K562 (cell line): ENCODE measurements around the gene ZNF615. TPM values are rescaled to one million over a fixed set of nuclear protein-coding genes. Genes with fewer than 3 reads are reported as not detected.

Source experiments
- BRD9 ChIP-seq: fragments of 450-650 bp; IDR thresholded peaks from 2 replicates; pipeline ENCODE4 v1.6.1; 2018; ENCODE audit warnings: low read depth; ENCODE audit not compliant: partially characterized antibody
- CREB5 ChIP-seq: fragments of 250-450 bp; sonication (Bioruptor Pico); IDR thresholded peaks from 2 replicates; pipeline ENCODE4 v1.5.0; 2020; ENCODE audit warnings: mild to moderate bottlenecking
- CTBP1 ChIP-seq: fragments of 450-650 bp; IDR thresholded peaks from 2 replicates; pipeline ENCODE4 v1.6.1; 2016; ENCODE audit warnings: borderline replicate concordance
- MCM7 ChIP-seq, 2 experiments: fragments of 450-650 bp; IDR thresholded peaks; 2 replicates each; pipeline ENCODE4 v1.6.1; 2016 to 2018
- MGA ChIP-seq: fragments of 450-650 bp; IDR thresholded peaks from 2 replicates; pipeline ENCODE4 v1.6.1; 2016; ENCODE audit warnings: mild to moderate bottlenecking, moderate library complexity
- MXD1 ChIP-seq: fragments of 250-450 bp; sonication (Bioruptor Pico); IDR thresholded peaks from 2 replicates; pipeline ENCODE4 v1.8.0; 2021; ENCODE audit warnings: borderline replicate concordance, mild to moderate bottlenecking, moderate library complexity; ENCODE audit not compliant: poor library complexity, severe bottlenecking
- NELFE ChIP-seq: IDR thresholded peaks from 2 replicates; pipeline ENCODE4 v1.6.1; 2011; ENCODE audit warnings: mild to moderate bottlenecking; ENCODE audit not compliant: insufficient read depth, insufficient read length
- NKRF ChIP-seq: fragments of 450-650 bp; IDR thresholded peaks from 2 replicates; pipeline ENCODE4 v1.6.1; 2016; ENCODE audit warnings: borderline replicate concordance
- SMARCC2 ChIP-seq: fragments of 450-650 bp; IDR thresholded peaks from 2 replicates; pipeline ENCODE4 v1.6.1; 2017; ENCODE audit warnings: antibody characterized with exemption, moderate library complexity, mild to moderate bottlenecking, low read depth
- XRCC5 ChIP-seq: fragments of 200-400 bp; formaldehyde crosslinking; IDR thresholded peaks from 2 replicates; pipeline ENCODE4 v1.6.1; 2017; ENCODE audit warnings: low read depth, mild to moderate bottlenecking, low read length
- ZKSCAN1 ChIP-seq: fragments of 150-350 bp; IDR thresholded peaks from 2 replicates; pipeline ENCODE4 v1.6.1; 2016; ENCODE audit warnings: low read depth, low read length
- polyA plus RNA-seq, 8 experiments: library from polyadenylated mRNA; depleted of rRNA in 4 of 8; stranded (reverse) in 5 of 8; unstranded in 3 of 8; fragments of >200 nt; fragmentation: Nextera tagmentation in 2 of 8; fragmentation: Illumina TruSeq in 1 of 8; extraction: Ambion mirVana in 2 of 8; extraction: Trizol in 1 of 8; gene quantifications; 2 replicates each; pipeline versions ENCODE4 v1.2.1 to v1.2.3, GENCODE V29; 2011 to 2014; ENCODE audit warnings: inconsistent platforms in 1 of 8, missing spikeins in 1 of 8
- total RNA-seq, 7 experiments: library from RNA; depleted of rRNA in 6 of 7; stranded (reverse); fragments of >200 nt in 6 of 7; fragmentation: Illumina TruSeq in 2 of 7; extraction: Trizol in 2 of 7; gene quantifications; 2 replicates each; pipeline versions ENCODE4 v1.2.1 to v1.2.3, GENCODE V29; 2011 to 2021; ENCODE audit warnings: low replicate concordance in 1 of 7

Gene ZNF615
- total and polyA plus RNA-seq, 9 of the 15 experiments (the other 6 are each of a cell fraction or from before 2014, with no cell fraction given): 1.2 to 4.4 (median 2.7) TPM

- TF ChIP-seq MGA: peak; percentile 76
- TF ChIP-seq NELFE: no peak
- TF ChIP-seq MXD1 (CRISPR knock-in tag): no peak
- TF ChIP-seq MCM7 (IDR thresholded peaks at IDR 0.05): no peak
- TF ChIP-seq NKRF: peak; percentile 83
- no peak for TF ChIP-seq SMARCC2
- no peak for TF ChIP-seq CREB5 (CRISPR knock-in tag)
- peak; percentile 42 for TF ChIP-seq BRD9
- no peak for TF ChIP-seq CTBP1
- no peak for TF ChIP-seq XRCC5
- peak; percentile 56; the same call in 1 of the 2 replicates for TF ChIP-seq ZKSCAN1
Observed at GRCh38 chr19:52048555-52049501, 40.8 kb upstream of the ZNF615 start, which contains the start of gene ZNF432 (continued).
